IMR-90 (cell line): ENCODE data around the gene CRIP1. TPM values are rescaled to one million over a fixed set of nuclear protein-coding genes. Genes with fewer than 3 reads are reported as not detected.

Source experiments
- ATAC-seq: fragments of 200-7000 bp; cut with Tn5 transposase; 2 replicates; pipeline ENCODE4 v1.9.1; 2020; ENCODE audit warnings: low read depth, mild to moderate bottlenecking, moderate library complexity
- BruUV-seq: library from RNA; stranded (reverse); fragments of 400-500 nt; replicated peaks from 2 replicates; lab custom pipeline; 2021; lab: Mats Ljungman, UMichigan
- CTCF ChIA-PET: fragments of 300-600 bp; formaldehyde crosslinking; extraction: SDS; loops from one replicate; lab custom pipeline; 2021; ENCODE audit warnings: antibody characterized with exemption; lab: Yijun Ruan, JAX
- POLR2A ChIA-PET: fragments of 300-600 bp; sonication (Branson Sonifier 250); formaldehyde crosslinking; loops from one replicate; lab custom pipeline; 2022; ENCODE audit warnings: antibody characterized with exemption; ENCODE audit not compliant: unreplicated experiment; lab: Charles Lee
- DNase-seq: peaks from one replicate; pipeline ENCODE4 v3.0.0; 2013
- H2AFZ ChIP-seq: replicated peaks from 2 replicates; pipeline ENCODE3; 2013; ENCODE audit warnings: low read length, mild to moderate bottlenecking; ENCODE audit not compliant: poor library complexity
- H2AK5ac ChIP-seq: 2 replicates; pipeline ENCODE4 v1.6.1; 2013; ENCODE audit warnings: low read depth, low read length, inconsistent platforms
- H2AK9ac ChIP-seq: replicated peaks from 2 replicates; pipeline ENCODE3; 2013; ENCODE audit warnings: mild to moderate bottlenecking, low read depth, low read length, moderate library complexity; ENCODE audit not compliant: poor library complexity
- H2BK120ac ChIP-seq: 2 replicates; pipeline ENCODE4 v1.6.1; 2013; ENCODE audit warnings: low read depth, low read length, inconsistent platforms
- H2BK15ac ChIP-seq: 3 replicates; pipeline ENCODE4 v1.6.1; 2013; ENCODE audit warnings: low read depth, low read length, inconsistent platforms
- H2BK20ac ChIP-seq: 2 replicates; pipeline ENCODE4 v1.6.1; 2013; ENCODE audit warnings: low read depth, mild to moderate bottlenecking, inconsistent platforms, low read length, moderate library complexity
- H2BK5ac ChIP-seq: 2 replicates; pipeline ENCODE4 v1.6.1; 2013; ENCODE audit warnings: mild to moderate bottlenecking, low read depth, low read length, inconsistent platforms; ENCODE audit not compliant: poor library complexity, severe bottlenecking
- H3K14ac ChIP-seq: replicated peaks from 2 replicates; pipeline ENCODE4 v1.6.1; 2013; ENCODE audit warnings: low read depth, low read length, inconsistent platforms
- H3K18ac ChIP-seq: 2 replicates; pipeline ENCODE4 v1.6.1; 2013; ENCODE audit warnings: low read depth, low read length, control low read depth
- H3K23ac ChIP-seq: 2 replicates; pipeline ENCODE4 v1.6.1; 2013; ENCODE audit warnings: low read depth, low read length, inconsistent platforms
- H3K27ac ChIP-seq: 2 replicates; pipeline ENCODE4 v1.5.1; 2013; ENCODE audit warnings: mild to moderate bottlenecking, control low read depth, low read length; ENCODE audit not compliant: insufficient read depth
- H3K27me3 ChIP-seq: 2 replicates; pipeline ENCODE4 v1.6.1; 2013; ENCODE audit warnings: low read length; ENCODE audit not compliant: control insufficient read depth, insufficient read depth
- H3K36me3 ChIP-seq: 2 replicates; pipeline ENCODE4 v1.6.1; 2013; ENCODE audit warnings: low read length, mixed read lengths; ENCODE audit not compliant: control insufficient read depth, insufficient read depth
- H3K4ac ChIP-seq: 2 replicates; pipeline ENCODE4 v1.6.1; 2013; ENCODE audit warnings: low read depth, low read length, inconsistent platforms
- H3K4me1 ChIP-seq: 2 replicates; pipeline ENCODE4 v1.6.1; 2013; ENCODE audit warnings: low read length, mixed read lengths; ENCODE audit not compliant: control insufficient read depth, insufficient read depth
- H3K4me2 ChIP-seq: 2 replicates; pipeline ENCODE4 v1.6.1; 2013; ENCODE audit warnings: low read depth, mild to moderate bottlenecking, control low read depth, low read length, moderate library complexity
- H3K4me3 ChIP-seq: 2 replicates; pipeline ENCODE4 v1.5.1; 2013; ENCODE audit warnings: low read depth, mild to moderate bottlenecking, control low read depth, low read length, moderate library complexity; ENCODE audit not compliant: insufficient read depth
- H3K56ac ChIP-seq: 2 replicates; pipeline ENCODE4 v1.6.1; 2013; ENCODE audit warnings: low read length, inconsistent platforms; ENCODE audit not compliant: insufficient read depth; ENCODE audit errors: extremely low read depth
- H3K79me1 ChIP-seq, 2 experiments: 2 replicates each; pipeline ENCODE4 v1.6.1; 2013; ENCODE audit warnings: low read length in 2 of 2, inconsistent platforms in 1 of 2, low read depth in 1 of 2
- H3K9ac ChIP-seq: 2 replicates; pipeline ENCODE4 v1.6.1; 2013; ENCODE audit warnings: low read depth, low read length, control low read depth
- H3K9me1 ChIP-seq: 2 replicates; pipeline ENCODE4 v1.6.1; 2013; ENCODE audit warnings: low read length, inconsistent platforms; ENCODE audit not compliant: insufficient read depth
- H3K9me3 ChIP-seq: 2 replicates; pipeline ENCODE4 v1.6.1; 2013; ENCODE audit warnings: low read length; ENCODE audit not compliant: control insufficient read depth, insufficient read depth
- H4K20me1 ChIP-seq: 2 replicates; pipeline ENCODE4 v1.6.1; 2013; ENCODE audit warnings: low read length, inconsistent platforms; ENCODE audit not compliant: insufficient read depth
- H4K5ac ChIP-seq: 2 replicates; pipeline ENCODE4 v1.6.1; 2013; ENCODE audit warnings: mild to moderate bottlenecking, low read depth, low read length, control low read depth
- H4K8ac ChIP-seq, 2 experiments: 2 replicates each; pipeline ENCODE4 v1.6.1; 2013; ENCODE audit warnings: low read depth in 2 of 2, low read length in 2 of 2, control low read depth in 1 of 2, inconsistent platforms in 1 of 2
- H4K91ac ChIP-seq: 2 replicates; pipeline ENCODE4 v1.6.1; 2013; ENCODE audit warnings: low read depth, low read length, inconsistent platforms; ENCODE audit not compliant: insufficient read depth
- MXI1 ChIP-seq: IDR thresholded peaks from 2 replicates; pipeline ENCODE4 v1.6.1; 2012; ENCODE audit warnings: low read depth, mild to moderate bottlenecking, low read length, moderate library complexity, borderline replicate concordance
- NFE2L2 ChIP-seq: fragments of 150-350 bp; IDR thresholded peaks from 2 replicates; pipeline ENCODE4 v1.6.1; 2016; ENCODE audit warnings: low read depth, mild to moderate bottlenecking, low read length
- RFX5 ChIP-seq: IDR thresholded peaks from 2 replicates; pipeline ENCODE4 v1.8.0; 2012; ENCODE audit warnings: low read depth, mild to moderate bottlenecking, low read length, moderate library complexity
- WGBS, 2 experiments: methylation state at CpG; one replicate each; pipeline versions ENCODE4 v1.1.5 to v1.1.7; 2013; ENCODE audit warnings: missing lambda C conversion rate in 2 of 2; ENCODE audit not compliant: insufficient read length in 1 of 2; ENCODE audit errors: extremely low coverage in 2 of 2; 5-methylcytosine and 5-hydroxymethylcytosine counted together
- dilution Hi-C: fragments of 300-500 bp; cut with HindIII; formaldehyde crosslinking; loops from one replicate; pipeline ENCODE4 v1.14.3; 2018; ENCODE audit warnings: low sequenced_read_pairs; ENCODE audit not compliant: unreplicated experiment
- in situ Hi-C: fragments of 300-500 bp; cut with MboI; formaldehyde crosslinking; loops from 3 replicates; pipeline ENCODE4 v1.14.3; 2019; ENCODE audit warnings: low sequenced_read_pairs, inconsistent platforms, mixed read lengths
- intact Hi-C: fragments of 100-400 bp; cut with micrococcal nuclease; formaldehyde crosslinking; loops from 2 replicates; pipeline ENCODE4 v1.10.0; 2022
- polyA plus RNA-seq, 3 experiments: library from polyadenylated mRNA; depleted of rRNA; stranded (reverse); fragments of >200 nt; gene quantifications; 2 replicates each; pipeline ENCODE4 v1.2.3, GENCODE V29; 2012; ENCODE audit warnings: low replicate concordance in 1 of 3
- total RNA-seq: library from RNA; depleted of rRNA; stranded (reverse); fragments of >200 nt; gene quantifications from 2 replicates; pipeline ENCODE4 v1.2.3, GENCODE V29; 2012
- TF ChIP-seq, protein P1 (sequence below): fragments of 150-350 bp; IDR thresholded peaks from 2 replicates; pipeline ENCODE4 v1.6.1; 2017; ENCODE audit warnings: mild to moderate bottlenecking, antibody characterized with exemption, low read length, low read depth
- TF ChIP-seq, protein P2 (sequence below): fragments of 150-350 bp; IDR thresholded peaks from 2 replicates; pipeline ENCODE4 v1.6.1; 2016; ENCODE audit warnings: low read depth, mild to moderate bottlenecking, low read length, moderate library complexity, borderline replicate concordance

Gene CRIP1
- total and polyA plus RNA-seq, 2 of the 4 experiments (the other 2 are of a cell fraction) = 0.21 TPM; not detected in 1

DNA sequence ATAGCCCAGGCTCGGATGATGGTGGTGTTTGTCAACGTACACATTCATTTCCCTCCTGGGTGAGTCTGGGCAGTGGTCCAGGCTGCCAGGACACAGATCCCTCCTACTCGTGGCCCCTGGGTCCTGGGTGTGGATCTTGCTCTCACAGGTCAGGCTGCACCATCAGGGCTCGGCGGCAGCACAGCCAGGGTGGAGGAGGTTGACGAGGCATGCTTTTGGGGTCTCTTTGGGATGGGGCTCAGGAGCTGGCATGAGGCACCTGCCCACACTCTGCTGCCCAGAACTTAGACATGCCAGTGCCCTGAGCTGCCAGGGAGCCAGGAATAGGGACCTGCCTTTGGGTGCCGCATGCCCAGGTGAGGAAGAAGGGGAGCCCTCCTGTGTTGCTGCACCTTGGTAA, 49.4 kb downstream of the CRIP1 start:
- Histone ChIP-seq H3K36me3 (no peaks in the 10 kb centered on the region), H3K4ac (no peak overlapping the region), H3K9me1 (no peaks in the 10 kb centered on the region), H2BK20ac (no peak overlapping the region), H3K79me1 (no peaks in the 10 kb centered on the region), H2AK5ac (no peak overlapping the region), H2BK5ac (no peak overlapping the region), H3K23ac (no peak overlapping the region), H3K4me2 (no peak overlapping the region), H3K9me3 (no peaks in the 10 kb centered on the region), H4K91ac (no peak overlapping the region), H2AFZ (no peak overlapping the region), H2BK15ac (no peak overlapping the region), H2BK120ac (no peak overlapping the region), H4K8ac (no peak overlapping the region), H3K9ac (no peak overlapping the region), H3K27me3 (peaks cover 19% of the 10 kb centered on the region), H4K5ac (no peak overlapping the region), H3K4me3 (no peak overlapping the region), H3K18ac (no peak overlapping the region), H2AK9ac (no peak overlapping the region), H3K14ac (no peak overlapping the region), H4K20me1 (no peaks in the 10 kb centered on the region), H3K4me1 (no peaks in the 10 kb centered on the region), H3K27ac (no peak overlapping the region), H3K56ac (no peak overlapping the region)
- ATAC-seq (no peak), DNase-seq (no peak)
- BruUV-seq = no TSS peak
- dilution Hi-C loops = no loop called here
- TF ChIP-seq RFX5 (no peak), NFE2L2 (no peak), MXI1 (no peak)
- TF ChIP-seq, protein P1, sequence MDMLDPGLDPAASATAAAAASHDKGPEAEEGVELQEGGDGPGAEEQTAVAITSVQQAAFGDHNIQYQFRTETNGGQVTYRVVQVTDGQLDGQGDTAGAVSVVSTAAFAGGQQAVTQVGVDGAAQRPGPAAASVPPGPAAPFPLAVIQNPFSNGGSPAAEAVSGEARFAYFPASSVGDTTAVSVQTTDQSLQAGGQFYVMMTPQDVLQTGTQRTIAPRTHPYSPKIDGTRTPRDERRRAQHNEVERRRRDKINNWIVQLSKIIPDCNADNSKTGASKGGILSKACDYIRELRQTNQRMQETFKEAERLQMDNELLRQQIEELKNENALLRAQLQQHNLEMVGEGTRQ = no peak
- TF ChIP-seq, protein P2, sequence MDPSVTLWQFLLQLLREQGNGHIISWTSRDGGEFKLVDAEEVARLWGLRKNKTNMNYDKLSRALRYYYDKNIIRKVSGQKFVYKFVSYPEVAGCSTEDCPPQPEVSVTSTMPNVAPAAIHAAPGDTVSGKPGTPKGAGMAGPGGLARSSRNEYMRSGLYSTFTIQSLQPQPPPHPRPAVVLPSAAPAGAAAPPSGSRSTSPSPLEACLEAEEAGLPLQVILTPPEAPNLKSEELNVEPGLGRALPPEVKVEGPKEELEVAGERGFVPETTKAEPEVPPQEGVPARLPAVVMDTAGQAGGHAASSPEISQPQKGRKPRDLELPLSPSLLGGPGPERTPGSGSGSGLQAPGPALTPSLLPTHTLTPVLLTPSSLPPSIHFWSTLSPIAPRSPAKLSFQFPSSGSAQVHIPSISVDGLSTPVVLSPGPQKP = no peak
- POLR2A ChIA-PET = no interaction called here
- no CpG with 5 or more reads among the region's 7 CpGs for WGBS, 2 experiments
- in situ Hi-C loops = no loop called here
- intact Hi-C loops = no loop called here
- CTCF ChIA-PET = no interaction called here
